SK-N-MC (cell line): Measurements from ENCODE around the gene SNX25.

Source experiments
- EZH2 ChIP-seq: fragments of 200-600 bp; sonication (generic); IDR thresholded peaks from one replicate; pipeline ENCODE4 v1.6.1; 2017; ENCODE audit warnings: antibody characterized with exemption
- FOXP2 ChIP-seq: optimal IDR thresholded peaks from 2 replicates; pipeline ENCODE3; 2011; ENCODE audit warnings: mild to moderate bottlenecking, moderate library complexity; ENCODE audit not compliant: insufficient read depth; ENCODE audit errors: extremely low read length, control extremely low read depth
- POLR2AphosphoS5 ChIP-seq: IDR thresholded peaks from 2 replicates; pipeline ENCODE4 v1.6.1; 2012; ENCODE audit warnings: mild to moderate bottlenecking, low read depth, low read length, borderline replicate concordance

DNA sequence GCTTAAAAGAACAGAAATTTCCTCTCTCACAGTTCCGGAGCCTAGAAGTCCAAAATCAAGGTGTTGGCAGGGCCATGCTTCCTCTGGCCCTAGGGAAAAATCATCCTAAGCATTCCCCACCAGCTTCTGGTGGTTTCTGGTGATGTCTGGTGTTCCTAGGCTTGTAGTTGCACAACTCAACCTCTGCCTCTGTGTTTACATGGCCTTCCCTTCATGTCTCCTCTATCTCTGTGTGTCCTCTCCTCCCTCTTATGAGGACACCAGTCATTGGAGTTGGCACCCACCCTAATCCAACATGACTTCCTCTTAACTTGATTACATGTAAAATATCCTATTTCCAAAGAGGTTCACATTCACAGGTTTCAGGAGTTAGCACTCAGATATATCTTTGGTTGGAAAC lies 170.9 kb downstream of the SNX25 start:
- no peak for TF ChIP-seq POLR2AphosphoS5
- no peak for TF ChIP-seq EZH2
- TF ChIP-seq FOXP2 = no peak
